ENCODE measurements around the gene FAM234A. TPM values are rescaled to one million over a fixed set of nuclear protein-coding genes. Genes with fewer than 3 reads are reported as not detected.

FAM234A gene
- total RNA-seq (2021): 72.4 and 82.1 TPM in 2 replicates
- Bru-seq, nascent RNA: percentile 59 among the genes with signal in this experiment
- percentile 54 among the genes with signal in this experiment for BruChase-seq, experiment 1, labeled RNA remaining after a 2-hour chase
- percentile 66 among the genes with signal in this experiment for BruChase-seq, experiment 2, labeled RNA remaining after a 6-hour chase
- long read RNA-seq, transcript FAM234A-203 (13 exons, 3,213 nt): major isoform, 136 of 274 reads
- long read RNA-seq, partial matches to known transcripts: 56 of 274 reads
- long read RNA-seq, other reads (novel, unspliced or antisense): 81 of 274 reads

DNA sequence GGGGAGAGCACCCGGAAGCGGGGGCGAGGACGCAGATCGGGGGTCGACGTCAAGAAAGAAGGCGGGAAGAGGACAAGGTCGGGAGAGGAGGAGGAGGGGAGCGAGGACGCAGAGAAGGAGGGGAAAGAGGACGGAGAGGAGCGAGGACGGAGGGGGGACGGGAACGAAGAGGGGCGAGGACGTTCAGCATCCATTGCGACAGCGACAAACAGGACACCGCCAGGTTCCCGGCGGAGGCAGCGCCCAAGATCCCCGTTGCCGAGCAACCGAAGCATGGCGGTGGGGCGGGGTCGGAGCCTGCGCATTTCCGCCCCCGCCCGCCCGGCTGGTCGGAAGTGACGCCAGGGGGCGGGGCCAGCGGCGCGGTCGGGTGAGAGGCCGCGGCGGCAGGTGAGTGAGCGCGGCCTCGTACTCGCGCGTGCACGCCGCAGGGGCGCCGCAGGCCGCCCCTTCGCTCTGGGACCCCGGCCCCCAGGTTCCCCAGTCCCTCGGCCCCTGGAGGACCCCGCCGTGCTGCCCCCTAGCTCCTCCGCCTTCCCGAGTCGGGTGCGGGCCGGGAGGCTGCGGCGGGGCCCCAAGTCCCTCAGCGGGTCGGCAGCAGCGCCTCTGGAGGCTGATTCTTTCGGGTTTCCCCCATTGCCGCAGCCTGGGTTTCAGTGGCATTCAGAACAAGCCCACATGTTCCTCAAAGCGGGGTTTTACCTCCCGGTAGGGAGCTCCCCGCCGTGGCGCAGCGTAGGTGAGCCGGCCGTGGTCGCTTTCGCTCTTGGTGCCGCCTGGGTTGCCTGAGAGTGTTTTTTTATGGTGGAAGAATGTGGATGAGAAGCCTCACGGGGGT, at the start of gene FAM234A:
FAM234A (plus strand) TSS at position 354 of the 838 bp plus-strand sequence. CDS start 19,593 bp downstream, outside the sequence.
- no TSS peak for BruUV-seq (replicated peaks)
- Histone ChIP-seq H3K4me3 (ENCODE audit: low read depth, low read length, poor library complexity, severe bottlenecking) (peak within 1 kb of the TSS; percentile 77), H3K9me3 (ENCODE audit: low read depth, low read length, poor library complexity, severe bottlenecking) (no peaks in the 10 kb centered on the region), H3K36me3 (ENCODE audit: insufficient read depth, low read length, poor library complexity, severe bottlenecking) (no peaks in the 10 kb centered on the region), H3K4me1 (ENCODE audit: insufficient read depth, low read length, poor library complexity, severe bottlenecking) (no peaks in the 10 kb centered on the region), H3K27me3 (replicated peaks; ENCODE audit: insufficient read depth, low read depth, low read length, poor library complexity) (no peaks in the 10 kb centered on the region), H3K27ac (ENCODE audit: low read depth, low read length, poor library complexity, severe bottlenecking) (peak within 1 kb of the TSS; percentile 99)
- intact Hi-C loops (cut with micrococcal nuclease; ENCODE audit: unreplicated experiment): loop anchor here (2.0 kb wide), 1 partner anchor 118 kb away; the partner anchor contains the start of gene AXIN1
- peak; percentile 97 for DNase-seq (ENCODE audit: low spot score)
- CTCF ChIA-PET: interaction anchor here (0.7 kb wide), 2 partner anchors 117 to 139 kb away, joined by 4 to 8 read pairs; no protein-coding TSS in a partner anchor
- TF ChIP-seq, protein P1, sequence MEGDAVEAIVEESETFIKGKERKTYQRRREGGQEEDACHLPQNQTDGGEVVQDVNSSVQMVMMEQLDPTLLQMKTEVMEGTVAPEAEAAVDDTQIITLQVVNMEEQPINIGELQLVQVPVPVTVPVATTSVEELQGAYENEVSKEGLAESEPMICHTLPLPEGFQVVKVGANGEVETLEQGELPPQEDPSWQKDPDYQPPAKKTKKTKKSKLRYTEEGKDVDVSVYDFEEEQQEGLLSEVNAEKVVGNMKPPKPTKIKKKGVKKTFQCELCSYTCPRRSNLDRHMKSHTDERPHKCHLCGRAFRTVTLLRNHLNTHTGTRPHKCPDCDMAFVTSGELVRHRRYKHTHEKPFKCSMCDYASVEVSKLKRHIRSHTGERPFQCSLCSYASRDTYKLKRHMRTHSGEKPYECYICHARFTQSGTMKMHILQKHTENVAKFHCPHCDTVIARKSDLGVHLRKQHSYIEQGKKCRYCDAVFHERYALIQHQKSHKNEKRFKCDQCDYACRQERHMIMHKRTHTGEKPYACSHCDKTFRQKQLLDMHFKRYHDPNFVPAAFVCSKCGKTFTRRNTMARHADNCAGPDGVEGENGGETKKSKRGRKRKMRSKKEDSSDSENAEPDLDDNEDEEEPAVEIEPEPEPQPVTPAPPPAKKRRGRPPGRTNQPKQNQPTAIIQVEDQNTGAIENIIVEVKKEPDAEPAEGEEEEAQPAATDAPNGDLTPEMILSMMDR (conservative IDR thresholded peaks at IDR 0.05; ENCODE audit: low read depth, low read length): peak; percentile 45
- TF ChIP-seq EZH2 (IDR thresholded peaks at IDR 0.05; ENCODE audit: borderline replicate concordance, low read depth, low read length, poor library complexity, severe bottlenecking): no peak
- POLR2A ChIA-PET (ENCODE audit: low non-redundant PET): no interaction called here

DNA sequence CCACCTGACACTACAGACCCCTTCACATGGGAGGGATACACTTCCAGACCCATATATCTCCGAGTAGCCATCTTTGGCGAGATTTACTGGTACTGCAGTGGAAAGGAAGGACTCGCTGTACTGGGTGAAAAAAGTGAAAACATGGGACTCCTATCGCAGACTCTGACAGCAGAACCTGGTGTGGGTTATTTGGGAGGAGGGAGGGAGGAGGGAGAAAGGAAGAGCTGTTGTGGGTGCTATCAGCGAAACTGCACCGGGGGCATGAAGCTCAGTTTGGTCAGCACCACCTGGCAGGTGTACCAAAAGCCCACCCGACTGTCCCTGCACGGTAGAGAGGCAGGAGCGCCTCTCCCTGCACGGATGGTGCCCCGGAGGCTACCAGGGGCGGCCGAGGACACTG, 49.4 kb upstream of the FAM234A start:
- no peak for DNase-seq (ENCODE audit: low spot score)
- Histone ChIP-seq H3K27me3 (replicated peaks; ENCODE audit: insufficient read depth, low read depth, low read length, poor library complexity) (no peaks in the 10 kb centered on the region), H3K27ac (ENCODE audit: low read depth, low read length, poor library complexity, severe bottlenecking) (no peak overlapping the region), H3K4me1 (ENCODE audit: insufficient read depth, low read length, poor library complexity, severe bottlenecking) (peaks cover 11% of the 10 kb centered on the region), H3K4me3 (ENCODE audit: low read depth, low read length, poor library complexity, severe bottlenecking) (no peak overlapping the region), H3K36me3 (ENCODE audit: insufficient read depth, low read length, poor library complexity, severe bottlenecking) (peaks cover 27% of the 10 kb centered on the region), H3K9me3 (ENCODE audit: low read depth, low read length, poor library complexity, severe bottlenecking) (no peaks in the 10 kb centered on the region)
- no TSS peak for BruUV-seq (replicated peaks)
- no peak for TF ChIP-seq EZH2 (IDR thresholded peaks at IDR 0.05; ENCODE audit: borderline replicate concordance, low read depth, low read length, poor library complexity, severe bottlenecking)
- TF ChIP-seq, protein P1 (conservative IDR thresholded peaks at IDR 0.05; ENCODE audit: low read depth, low read length): no peak
- ChIA-PET POLR2A (ENCODE audit: low non-redundant PET) (no interaction called here), CTCF (no interaction called here)
- intact Hi-C loops (cut with micrococcal nuclease; ENCODE audit: unreplicated experiment): no loop called here

- no TSS peak for BruUV-seq (replicated peaks)
- H3K9me3 ChIP-seq (ENCODE audit: low read depth, low read length, poor library complexity, severe bottlenecking): no peaks in the 10 kb centered on the region
- POLR2A ChIA-PET (ENCODE audit: low non-redundant PET): no interaction called here
- H3K27me3 ChIP-seq (replicated peaks; ENCODE audit: insufficient read depth, low read depth, low read length, poor library complexity): no peaks in the 10 kb centered on the region
- intact Hi-C loops (cut with micrococcal nuclease; ENCODE audit: unreplicated experiment): no loop called here
- CTCF ChIA-PET: no interaction called here
- no peak for DNase-seq (ENCODE audit: low spot score)
- H3K27ac ChIP-seq (ENCODE audit: low read depth, low read length, poor library complexity, severe bottlenecking): no peak overlapping the region
- H3K4me1 ChIP-seq (ENCODE audit: insufficient read depth, low read length, poor library complexity, severe bottlenecking): peaks cover 6% of the 10 kb centered on the region
- TF ChIP-seq EZH2 (IDR thresholded peaks at IDR 0.05; ENCODE audit: borderline replicate concordance, low read depth, low read length, poor library complexity, severe bottlenecking): no peak
- TF ChIP-seq, protein P1 (conservative IDR thresholded peaks at IDR 0.05; ENCODE audit: low read depth, low read length): no peak
- no peak overlapping the region for H3K4me3 ChIP-seq (ENCODE audit: low read depth, low read length, poor library complexity, severe bottlenecking)
- peaks cover 32% of the 10 kb centered on the region for H3K36me3 ChIP-seq (ENCODE audit: insufficient read depth, low read length, poor library complexity, severe bottlenecking)
Observed at GRCh38 chr16:185691-186090, 48.9 kb upstream of the FAM234A start.

Data from A673 (cell line).